H1 (cell line): ENCODE measurements around the gene MAD2L2. TPM values are rescaled to one million over a fixed set of nuclear protein-coding genes. Genes with fewer than 3 reads are reported as not detected.

Experiments used
- CTCF ChIA-PET: fragments of 300-600 bp; sonication (Branson Sonifier 250); formaldehyde crosslinking; loops from one replicate; lab custom pipeline; 2021; ENCODE audit not compliant: partially characterized antibody; lab: Charles Lee
- POLR2A ChIA-PET: fragments of 300-600 bp; sonication (Branson Sonifier 250); formaldehyde crosslinking; loops from one replicate; lab custom pipeline; 2021; ENCODE audit warnings: inconsistent platforms; ENCODE audit not compliant: partially characterized antibody; lab: Charles Lee
- DNase-seq, 2 experiments: peaks; one replicate each; pipeline versions ENCODE4 v3.0.0 to v3.0.0-alpha.2; 2010 to 2022; ENCODE audit warnings: low spot score in 2 of 2, low read depth in 1 of 2, mixed read lengths in 1 of 2
- FAIRE-seq: peaks from 2 replicates; lab custom pipeline; 2011; peaks lifted over from hg19 to GRCh38; lab: Jason Lieb, UNC
- H2AFZ ChIP-seq: 2 replicates; pipeline ENCODE4 v1.8.1; 2012; ENCODE audit warnings: low read length, inconsistent platforms
- H2AK5ac ChIP-seq: 2 replicates; pipeline ENCODE4 v1.6.1; 2013; ENCODE audit warnings: low read depth, low read length
- H2BK120ac ChIP-seq: replicated peaks from 2 replicates; pipeline ENCODE3; 2013; ENCODE audit warnings: low read depth, low read length, inconsistent platforms
- H2BK12ac ChIP-seq: 2 replicates; pipeline ENCODE4 v1.6.1; 2013; ENCODE audit warnings: low read depth, low read length
- H2BK15ac ChIP-seq: 2 replicates; pipeline ENCODE4 v1.6.1; 2013; ENCODE audit warnings: low read length
- H2BK20ac ChIP-seq: 2 replicates; pipeline ENCODE4 v1.6.1; 2013; ENCODE audit warnings: low read length
- H2BK5ac ChIP-seq: 2 replicates; pipeline ENCODE4 v1.6.1; 2013; ENCODE audit warnings: low read depth, low read length
- H3K14ac ChIP-seq: 2 replicates; pipeline ENCODE4 v1.6.1; 2013; ENCODE audit warnings: inconsistent platforms; ENCODE audit not compliant: insufficient read length
- H3K18ac ChIP-seq: 2 replicates; pipeline ENCODE4 v1.6.1; 2013; ENCODE audit warnings: low read length; ENCODE audit errors: extremely low read depth
- H3K23ac ChIP-seq: 2 replicates; pipeline ENCODE4 v1.6.1; 2013; ENCODE audit warnings: inconsistent platforms; ENCODE audit not compliant: insufficient read length
- H3K23me2 ChIP-seq: 2 replicates; pipeline ENCODE4 v1.6.1; 2013; ENCODE audit warnings: low read depth, low read length
- H3K27ac ChIP-seq: 2 replicates; pipeline ENCODE4 v1.6.1; 2011; ENCODE audit warnings: low read depth, low read length, inconsistent platforms
- H3K27me3 ChIP-seq, 4 experiments: replicated peaks in 1 of 4; 1 replicate in 1 of 4; 2 replicates in 3 of 4; pipeline versions ENCODE4 v1.6.1 to v1.8.1; 2011 to 2013; ENCODE audit warnings: low read length in 3 of 4, mild to moderate bottlenecking in 3 of 4, inconsistent platforms in 2 of 4, mixed read lengths in 2 of 4, moderate library complexity in 1 of 4; ENCODE audit not compliant: control insufficient read depth in 3 of 4, insufficient read depth in 3 of 4; ENCODE audit errors: extremely low read depth in 1 of 4
- H3K36me3 ChIP-seq, 4 experiments: 2 replicates each; pipeline versions ENCODE4 v1.6.1 to v1.8.1; 2011 to 2013; ENCODE audit warnings: mild to moderate bottlenecking in 4 of 4, low read length in 3 of 4, moderate library complexity in 2 of 4, control low read depth in 1 of 4, inconsistent platforms in 1 of 4; ENCODE audit not compliant: insufficient read depth in 4 of 4, control insufficient read depth in 2 of 4
- H3K4ac ChIP-seq: replicated peaks from 2 replicates; pipeline ENCODE3; 2013; ENCODE audit warnings: low read length, low read depth, mixed read lengths, inconsistent platforms; ENCODE audit not compliant: insufficient read length
- H3K4me1 ChIP-seq, 4 experiments: replicated peaks in 1 of 4; 1 replicate in 1 of 4; 2 replicates in 3 of 4; pipeline versions ENCODE4 v1.6.1 to v1.8.1; 2011 to 2013; ENCODE audit warnings: low read length in 3 of 4, inconsistent platforms in 2 of 4, mixed read lengths in 1 of 4; ENCODE audit not compliant: insufficient read depth in 4 of 4, control insufficient read depth in 3 of 4
- H3K4me2 ChIP-seq, 2 experiments: 2 replicates each; pipeline versions ENCODE4 v1.6.1 to v1.8.1; 2011 to 2013; ENCODE audit warnings: low read depth in 2 of 2, low read length in 2 of 2, control low read depth in 1 of 2, inconsistent platforms in 1 of 2, mild to moderate bottlenecking in 1 of 2; ENCODE audit not compliant: insufficient read depth in 1 of 2
- H3K4me3 ChIP-seq, 4 experiments: fragments of 200-600, 300-600 bp in 1 of 4; sonication (generic), shearing (Covaris generic), sonication (Bioruptor Twin) in 1 of 4; 2 replicates each; pipeline versions ENCODE4 v1.5.1 to v1.8.1; 2011 to 2016; ENCODE audit warnings: low read length in 4 of 4, low read depth in 3 of 4, control low read depth in 2 of 4, inconsistent platforms in 2 of 4, mild to moderate bottlenecking in 2 of 4, mixed read lengths in 1 of 4, moderate library complexity in 1 of 4; ENCODE audit not compliant: insufficient read depth in 2 of 4; ENCODE audit errors: extremely low read depth in 1 of 4
- H3K56ac ChIP-seq: replicated peaks from 2 replicates; pipeline ENCODE3; 2013; ENCODE audit warnings: low read depth, mild to moderate bottlenecking, mixed read lengths, low read length, inconsistent platforms; ENCODE audit not compliant: insufficient read length
- H3K79me1 ChIP-seq: 2 replicates; pipeline ENCODE4 v1.6.1; 2013; ENCODE audit warnings: low read depth, low read length, control low read depth
- H3K79me2 ChIP-seq, 2 experiments: 2 replicates each; pipeline versions ENCODE4 v1.6.1 to v1.8.1; 2012 to 2013; ENCODE audit warnings: low read length in 2 of 2, mild to moderate bottlenecking in 2 of 2, inconsistent platforms in 1 of 2; ENCODE audit not compliant: insufficient read depth in 2 of 2, control insufficient read depth in 1 of 2
- H3K9ac ChIP-seq, 4 experiments: replicated peaks in 1 of 4; 1 replicate in 1 of 4; 2 replicates in 3 of 4; pipeline versions ENCODE4 v1.6.1 to v1.8.1; 2011 to 2013; ENCODE audit warnings: low read depth in 3 of 4, low read length in 3 of 4, control low read depth in 2 of 4, mild to moderate bottlenecking in 2 of 4, moderate library complexity in 2 of 4, inconsistent platforms in 1 of 4; ENCODE audit errors: extremely low read depth in 1 of 4
- H3K9me3 ChIP-seq, 2 experiments: 2 replicates each; pipeline versions ENCODE4 v1.6.1 to v1.8.1; 2012 to 2013; ENCODE audit warnings: mild to moderate bottlenecking in 2 of 2, moderate library complexity in 2 of 2, control low read depth in 1 of 2, inconsistent platforms in 1 of 2, low read depth in 1 of 2, low read length in 1 of 2, mixed read lengths in 1 of 2; ENCODE audit not compliant: insufficient read depth in 2 of 2
- H4K20me1 ChIP-seq, 2 experiments: replicated peaks in 1 of 2; 2 replicates each; pipeline versions ENCODE3 to v1.8.1; 2011 to 2013; ENCODE audit warnings: inconsistent platforms in 2 of 2, low read length in 2 of 2, mild to moderate bottlenecking in 1 of 2; ENCODE audit not compliant: insufficient read depth in 2 of 2, control insufficient read depth in 1 of 2
- H4K5ac ChIP-seq: 2 replicates; pipeline ENCODE4 v1.6.1; 2013; ENCODE audit warnings: low read length, low read depth, mixed read lengths, inconsistent platforms; ENCODE audit not compliant: insufficient read length
- H4K8ac ChIP-seq: 2 replicates; pipeline ENCODE4 v1.8.0; 2013; ENCODE audit warnings: mild to moderate bottlenecking, moderate library complexity, low read length, inconsistent platforms; ENCODE audit not compliant: insufficient read depth; ENCODE audit errors: extremely low read depth
- H4K91ac ChIP-seq: replicated peaks from 2 replicates; pipeline ENCODE3; 2013; ENCODE audit warnings: low read length, mixed read lengths, inconsistent platforms; ENCODE audit not compliant: insufficient read length
- NANOG ChIP-seq: IDR thresholded peaks from 2 replicates; pipeline ENCODE4 v1.6.1; 2011; ENCODE audit warnings: low read length, low read depth, mild to moderate bottlenecking, inconsistent platforms; ENCODE audit not compliant: insufficient read depth, poor library complexity, severe bottlenecking
- TAF7 ChIP-seq: optimal IDR thresholded peaks from 2 replicates; pipeline ENCODE3; 2011; ENCODE audit warnings: low read depth, mild to moderate bottlenecking, inconsistent platforms, low read length, moderate library complexity, borderline replicate concordance
- USF2 ChIP-seq: IDR thresholded peaks from 2 replicates; pipeline ENCODE4 v1.6.1; 2011; ENCODE audit warnings: low read length, improper control_type of control experiment
- WGBS, 2 experiments: shearing (Covaris generic) in 1 of 2; methylation state at CpG; one replicate each; pipeline versions ENCODE4 v1.1.6 to v1.1.7; 2013 to 2015; ENCODE audit warnings: low lambda C conversion rate in 2 of 2, mixed read lengths in 2 of 2, inconsistent platforms in 1 of 2, low coverage in 1 of 2, missing lambda C conversion rate in 1 of 2; ENCODE audit not compliant: insufficient replicate concordance in 2 of 2, insufficient coverage in 1 of 2, insufficient read length in 1 of 2; ENCODE audit errors: extremely low coverage in 1 of 2, missing lambda C conversion rate in 1 of 2; 5-methylcytosine and 5-hydroxymethylcytosine counted together
- polyA plus RNA-seq, 7 experiments: library from polyadenylated mRNA; depleted of rRNA in 3 of 7; stranded (reverse) in 5 of 7; unstranded in 2 of 7; fragments of >200 nt in 5 of 7; fragments of 200-250 nt in 2 of 7; gene quantifications; 1 replicate in 5 of 7; 2 replicates in 1 of 7; 4 replicates in 1 of 7; pipeline versions ENCODE4 v1.2.1 to v1.2.3, GENCODE V29; 2011 to 2013; ENCODE audit warnings: missing spikeins in 2 of 7, mixed read lengths in 2 of 7
- total RNA-seq: library from RNA; stranded (reverse); fragmentation: NEBNext Ultra II Directional; extraction: Animal tissue kit (Norgen Biotek cat#: 25700); gene quantifications from 2 replicates; pipeline ENCODE4 v1.2.1, GENCODE V29; 2021

Gene MAD2L2
- total and polyA plus RNA-seq, 2 of the 8 experiments (the other 6 are each of a cell fraction or from before 2014, with no cell fraction given), result 310 to 469 TPM

GRCh38 chr1:11648039-11648438 is 32.9 kb downstream of the MAD2L2 start:
- Histone ChIP-seq H3K4me3 (no peak overlapping the region), H4K20me1 (peaks cover 3 to 15% of the 10 kb centered on the region in 2 experiments), H3K27me3 (peaks cover 0 to 4% (median 2%) of the 10 kb centered on the region in 4 experiments; a peak in 2 of 7 replicates), H2BK120ac (no peak overlapping the region), H2BK20ac (no peak overlapping the region), H3K9ac (no peak overlapping the region), H3K18ac (no peak overlapping the region), H3K9me3 (no peaks in the 10 kb centered on the region), H4K5ac (no peak overlapping the region)
- WGBS, 2 experiments, result 86% methylated on average over 6 of the region's 6 CpGs; no CpG with 5 or more reads in 1 of the 2 experiments
- POLR2A ChIA-PET, result interaction anchor here (0.9 to 1.7 kb wide), 4 partner anchors 17 to 596 kb away, joined by 3 to 5 read pairs (median 4); no protein-coding TSS in a partner anchor
- TF ChIP-seq TAF7 (no peak), NANOG (no peak), USF2 (no peak)
- TF ChIP-seq, all 59 proteins: peak for 0
- Histone ChIP-seq H2AFZ (no peak overlapping the region), H2BK5ac (no peak overlapping the region), H3K23me2 (no peaks in the 10 kb centered on the region; the same call in 1 of the 2 replicates), H3K79me2 (peaks cover 0 to 7% of the 10 kb centered on the region in 2 experiments; a peak in 1 of 4 replicates), H3K56ac (no peak overlapping the region), H3K4ac (no peak overlapping the region), H3K79me1 (peaks cover 3% of the 10 kb centered on the region), H3K4me2 (peak overlapping the region in 1 of 2 experiments; percentile 46; a peak in 1 of 4 replicates), H3K14ac (no peak overlapping the region), H4K91ac (no peak overlapping the region), H3K4me1 (peaks cover 6 to 28% (median 23%) of the 10 kb centered on the region in 4 experiments), H2BK15ac (no peak overlapping the region), H3K27ac (no peak overlapping the region), H3K36me3 (no peaks in the 10 kb centered on the region; a peak in 1 of 8 replicates), H2BK12ac (no peak overlapping the region), H2AK5ac (no peak overlapping the region), H3K23ac (no peak overlapping the region), H4K8ac (no peak overlapping the region)
- FAIRE-seq (no peak), DNase-seq (no peak)
- CTCF ChIA-PET, result interaction anchor here (0.6 to 2.0 kb wide), 7 partner anchors 26 to 170 kb away, joined by 3 to 8 read pairs (median 3); partner anchors contain the start of gene DISP3
